Gastrocnemius medialis (tissue), 4 donors: ENCODE data around the gene RBM10. TPM values are rescaled to one million over a fixed set of nuclear protein-coding genes. Genes with fewer than 3 reads are reported as not detected.
A peak's percentile ranks its signal among the peaks of the same experiment; 100 is the strongest.

ENCODE experiments used
- ATAC-seq, 2 donors: fragments of 150-250 bp; one replicate each; pipeline ENCODE4 v1.9.1; 2016
- DNase-seq, 2 donors: peaks; one replicate each; pipeline ENCODE4 v3.0.0-alpha.2; 2019
- H3K27ac ChIP-seq, 4 donors: fragments of 200-600 bp; sonication (generic); 1 replicate in 1 of 4; 2 replicates in 3 of 4; pipeline ENCODE4 v1.5.1; 2016 to 2018; ENCODE audit warnings: mild to moderate bottlenecking in 2 of 4, moderate library complexity in 1 of 4
- H3K27me3 ChIP-seq, 3 donors: fragments of 200-600 bp; sonication (generic) in 2 of 3; 1 replicate in 1 of 3; 2 replicates in 2 of 3; pipeline versions ENCODE4 v1.5.1 to v1.6.0; 2016 to 2019; ENCODE audit warnings: mild to moderate bottlenecking in 1 of 3, moderate library complexity in 1 of 3
- H3K36me3 ChIP-seq, 2 donors: fragments of 200-600 bp; sonication (generic) in 1 of 2; one replicate each; pipeline ENCODE4 v1.5.1; 2017 to 2018
- H3K4me1 ChIP-seq, 2 donors: fragments of 200-600 bp; sonication (generic) in 1 of 2; one replicate each; pipeline ENCODE4 v1.5.1; 2016 to 2017; ENCODE audit warnings: mild to moderate bottlenecking in 2 of 2
- H3K4me3 ChIP-seq, 4 donors: fragments of 200-600 bp; sonication (generic) in 3 of 4; 1 replicate in 1 of 4; 2 replicates in 3 of 4; pipeline ENCODE4 v1.5.1; 2016 to 2019; ENCODE audit warnings: mild to moderate bottlenecking in 2 of 4
- H3K9me3 ChIP-seq, 3 donors: fragments of 200-600 bp; sonication (generic) in 2 of 3; 1 replicate in 1 of 3; 2 replicates in 2 of 3; pipeline ENCODE4 v1.5.1; 2016 to 2019
- CTCF ChIP-seq, 5 experiments: fragments of 450-650 bp in 3 of 5; fragments of 200-600 bp in 2 of 5; sonication (generic) in 2 of 5; IDR thresholded peaks in 4 of 5; conservative IDR thresholded peaks in 1 of 5; 1 replicate in 4 of 5; 2 replicates in 1 of 5; pipeline ENCODE4 v1.5.1; 2016 to 2019; ENCODE audit warnings: antibody characterized with exemption in 5 of 5, mild to moderate bottlenecking in 3 of 5, moderate library complexity in 3 of 5
- POLR2A ChIP-seq, 2 donors: fragments of 450-650 bp; IDR thresholded peaks; one replicate each; pipeline ENCODE4 v1.6.1; 2017; ENCODE audit warnings: antibody characterized with exemption in 2 of 2, mild to moderate bottlenecking in 2 of 2, moderate library complexity in 2 of 2
- in situ Hi-C, 4 donors: fragments of 200-750 bp; cut with MboI; loops; one replicate each; pipeline versions ENCODE4 v1.15.0 to v1.8.0; 2017; ENCODE audit warnings: low sequenced_read_pairs in 4 of 4
- intact Hi-C: fragments of 100-400 bp; cut with DNase I; formaldehyde crosslinking; loops from one replicate; pipeline ENCODE4 v1.15.1; 2023; ENCODE audit warnings: low total_unique reads
- total RNA-seq, 4 donors: library from RNA; depleted of rRNA; stranded (reverse); fragments of >200 nt; gene quantifications; one replicate each; pipeline versions ENCODE4 v1.1.0 to v1.2.3, GENCODE V29; 2016

The RBM10 gene
- total RNA-seq, 4 donors from 2014 or later = 18.7 to 49.3 (median 23.5) TPM

GRCh38 chrX:47230136-47230868, 85.3 kb downstream of the RBM10 start:
- in situ Hi-C loops (no loop called here), intact Hi-C loops (loop anchor here (5.0 kb wide), 1 partner anchor 292 kb away; no protein-coding TSS in a partner anchor)
- H3K27ac ChIP-seq = no peak overlapping the region
- H3K36me3 ChIP-seq = peaks cover 0 to 43% of the 10 kb centered on the region in 2 donors
- ATAC-seq (no peak), DNase-seq (no peak)
- peaks cover 0 to 3% of the 10 kb centered on the region in 2 donors for H3K4me1 ChIP-seq
- no peak overlapping the region for H3K4me3 ChIP-seq
- no peaks in the 10 kb centered on the region for H3K9me3 ChIP-seq
- no peaks in the 10 kb centered on the region for H3K27me3 ChIP-seq
- TF ChIP-seq CTCF (IDR thresholded peaks at IDR 0.05 in 4 of 5, conservative IDR thresholded peaks at IDR 0.05 in 1 of 5) (no peak), POLR2A (IDR thresholded peaks at IDR 0.05) (no peak)

- no peak for ATAC-seq
- Histone ChIP-seq H3K27ac (no peak overlapping the region), H3K27me3 (no peaks in the 10 kb centered on the region), H3K4me1 (peaks cover 0 to 3% of the 10 kb centered on the region in 2 donors), H3K9me3 (no peaks in the 10 kb centered on the region), H3K36me3 (peaks cover 0 to 35% of the 10 kb centered on the region in 2 donors), H3K4me3 (no peak overlapping the region)
- in situ Hi-C loops (no loop called here), intact Hi-C loops (loop anchor here (5.0 kb wide), 1 partner anchor 291 kb away; no protein-coding TSS in a partner anchor)
- TF ChIP-seq POLR2A (IDR thresholded peaks at IDR 0.05) (no peak), CTCF (IDR thresholded peaks at IDR 0.05 in 4 of 5, conservative IDR thresholded peaks at IDR 0.05 in 1 of 5) (no peak)
- no peak for DNase-seq
These were observed 86.1 kb downstream of the RBM10 start for GRCh38 chrX:47231167-47231566.

GRCh38 chrX:47232197-47232802, 87.3 kb downstream of the RBM10 start:
- no peak for ATAC-seq
- DNase-seq = no peak

GRCh38 chrX:47232803-47233332, 87.8 kb downstream of the RBM10 start, which contains the start of gene USP11:
Gene USP11, plus strand, starts transcription at chrX:47233009. Its CDS starts 35 bp downstream, at chrX:47233044.
- in situ Hi-C loops (no loop called here), intact Hi-C loops (loop anchor here (1.0 to 5.0 kb wide), 6 partner anchors 15 to 426 kb away; partner anchors contain the start of genes CDK16, UBA1 and UXT)
- Histone ChIP-seq H3K36me3 (peaks cover 0 to 19% of the 10 kb centered on the region in 2 donors), H3K9me3 (no peaks in the 10 kb centered on the region), H3K27ac (peak within 1 kb of the TSS; percentile 88 to 93 (median 91)), H3K4me3 (peak within 1 kb of the TSS; percentile 57 to 84 (median 74)), H3K4me1 (peaks cover 0 to 3% of the 10 kb centered on the region in 2 donors), H3K27me3 (no peaks in the 10 kb centered on the region)
- TF ChIP-seq POLR2A (IDR thresholded peaks at IDR 0.05) = peak in 1 of 2 donors; percentile 37
- no peak for TF ChIP-seq CTCF (IDR thresholded peaks at IDR 0.05 in 4 of 5, conservative IDR thresholded peaks at IDR 0.05 in 1 of 5)
- DNase-seq (peak in 1 of 2 donors; percentile 36), ATAC-seq (peak; percentile 4 to 25)

More at GRCh38 chrX:47232197-47232802, 87.3 kb downstream of the RBM10 start:
- no peaks in the 10 kb centered on the region for H3K9me3 ChIP-seq
- H3K36me3 ChIP-seq = peaks cover 0 to 23% of the 10 kb centered on the region in 2 donors
- in situ Hi-C loops (no loop called here), intact Hi-C loops (loop anchor here (2.0 to 5.0 kb wide), 3 partner anchors 290 to 427 kb away; partner anchors contain the start of gene UXT)
- H3K27me3 ChIP-seq = no peaks in the 10 kb centered on the region
- peak overlapping the region; percentile 57 to 84 (median 74) for H3K4me3 ChIP-seq
- TF ChIP-seq CTCF (IDR thresholded peaks at IDR 0.05 in 4 of 5, conservative IDR thresholded peaks at IDR 0.05 in 1 of 5) (no peak), POLR2A (IDR thresholded peaks at IDR 0.05) (no peak)
- peaks cover 0 to 3% of the 10 kb centered on the region in 2 donors for H3K4me1 ChIP-seq
- H3K27ac ChIP-seq = peak overlapping the region; percentile 88 to 93 (median 91)
